ENCODE results near the gene WFIKKN1.

GRCh38 chr16:662597-662996 lies 31.8 kb downstream of the WFIKKN1 start:
- TF ChIP-seq CTCF (IDR thresholded peaks at IDR 0.05; ENCODE audit: poor library complexity) (no peak), EZH2 (IDR thresholded peaks at IDR 0.05; ENCODE audit: borderline replicate concordance) (no peak), EZH2phosphoT487 (IDR thresholded peaks at IDR 0.05; ENCODE audit: low read depth, severe bottlenecking, unreplicated experiment) (no peak)
